Mesendoderm (in vitro differentiated cells): ENCODE data around the gene SRGAP2C.
"Not testable (repeated sequence)": the region's sequence is repeated elsewhere in the genome, so short reads cannot be mapped to it uniquely, and the experiment has no call there.

Experiments used
- DNase-seq: peaks from one replicate; pipeline ENCODE4 v3.0.0; 2013
- H2AK5ac ChIP-seq: 2 replicates; pipeline ENCODE4 v1.6.1; 2013; ENCODE audit warnings: low read length, inconsistent platforms
- H2BK120ac ChIP-seq: 2 replicates; pipeline ENCODE4 v1.6.1; 2013; ENCODE audit warnings: low read depth, mild to moderate bottlenecking, low read length, moderate library complexity, mixed read lengths
- H2BK15ac ChIP-seq: replicated peaks from 2 replicates; pipeline ENCODE4 v1.6.1; 2013; ENCODE audit warnings: low read depth, mild to moderate bottlenecking, moderate library complexity
- H2BK5ac ChIP-seq: 2 replicates; pipeline ENCODE4 v1.6.1; 2013; ENCODE audit warnings: low read length, inconsistent platforms
- H3K18ac ChIP-seq: 2 replicates; pipeline ENCODE4 v1.6.1; 2013; ENCODE audit warnings: mild to moderate bottlenecking, low read length, mixed read lengths
- H3K23ac ChIP-seq: one replicate; pipeline ENCODE4 v1.6.1; 2013; ENCODE audit warnings: low read length
- H3K27ac ChIP-seq: 2 replicates; pipeline ENCODE4 v1.5.1; 2013; ENCODE audit warnings: low read depth, mild to moderate bottlenecking, inconsistent platforms, low read length, moderate library complexity
- H3K27me3 ChIP-seq: 2 replicates; pipeline ENCODE4 v1.6.1; 2013; ENCODE audit warnings: low read length, control low read depth, mild to moderate bottlenecking, inconsistent platforms; ENCODE audit not compliant: insufficient read depth, poor library complexity
- H3K36me3 ChIP-seq: 2 replicates; pipeline ENCODE4 v1.6.1; 2013; ENCODE audit warnings: low read length, inconsistent platforms; ENCODE audit not compliant: control insufficient read depth, insufficient read depth
- H3K4ac ChIP-seq: one replicate; pipeline ENCODE4 v1.6.1; 2013; ENCODE audit warnings: low read depth, mild to moderate bottlenecking, low read length, moderate library complexity
- H3K4me1 ChIP-seq: 2 replicates; pipeline ENCODE4 v1.6.1; 2013; ENCODE audit warnings: low read depth, low read length, inconsistent platforms; ENCODE audit not compliant: control insufficient read depth
- H3K4me2 ChIP-seq: 2 replicates; pipeline ENCODE4 v1.6.1; 2013; ENCODE audit warnings: low read length
- H3K4me3 ChIP-seq: 2 replicates; pipeline ENCODE4 v1.5.1; 2013; ENCODE audit warnings: mild to moderate bottlenecking, low read length
- H3K56ac ChIP-seq: one replicate; pipeline ENCODE4 v1.6.1; 2013; ENCODE audit warnings: low read length
- H3K79me1 ChIP-seq: 2 replicates; pipeline ENCODE4 v1.6.1; 2013; ENCODE audit warnings: low read length, inconsistent platforms
- H3K79me2 ChIP-seq: 2 replicates; pipeline ENCODE4 v1.6.1; 2013; ENCODE audit warnings: mild to moderate bottlenecking, low read length; ENCODE audit not compliant: control insufficient read depth, insufficient read depth
- H3K9ac ChIP-seq: 2 replicates; pipeline ENCODE4 v1.6.1; 2013; ENCODE audit warnings: low read length, inconsistent platforms
- H4K5ac ChIP-seq: one replicate; pipeline ENCODE4 v1.6.1; 2013; ENCODE audit warnings: low read length
- H4K8ac ChIP-seq: one replicate; pipeline ENCODE4 v1.6.1; 2013; ENCODE audit warnings: low read depth, mild to moderate bottlenecking, control low read depth, low read length, moderate library complexity
- WGBS: extraction: QIAGEN DNeasy Blood & Tissue Kit; methylation state at CpG from one replicate; pipeline ENCODE4 v1.1.7; 2013; ENCODE audit warnings: low lambda C conversion rate, missing lambda C conversion rate; ENCODE audit not compliant: insufficient coverage; ENCODE audit errors: extremely low coverage; 5-methylcytosine and 5-hydroxymethylcytosine counted together

Gene SRGAP2C

DNA sequence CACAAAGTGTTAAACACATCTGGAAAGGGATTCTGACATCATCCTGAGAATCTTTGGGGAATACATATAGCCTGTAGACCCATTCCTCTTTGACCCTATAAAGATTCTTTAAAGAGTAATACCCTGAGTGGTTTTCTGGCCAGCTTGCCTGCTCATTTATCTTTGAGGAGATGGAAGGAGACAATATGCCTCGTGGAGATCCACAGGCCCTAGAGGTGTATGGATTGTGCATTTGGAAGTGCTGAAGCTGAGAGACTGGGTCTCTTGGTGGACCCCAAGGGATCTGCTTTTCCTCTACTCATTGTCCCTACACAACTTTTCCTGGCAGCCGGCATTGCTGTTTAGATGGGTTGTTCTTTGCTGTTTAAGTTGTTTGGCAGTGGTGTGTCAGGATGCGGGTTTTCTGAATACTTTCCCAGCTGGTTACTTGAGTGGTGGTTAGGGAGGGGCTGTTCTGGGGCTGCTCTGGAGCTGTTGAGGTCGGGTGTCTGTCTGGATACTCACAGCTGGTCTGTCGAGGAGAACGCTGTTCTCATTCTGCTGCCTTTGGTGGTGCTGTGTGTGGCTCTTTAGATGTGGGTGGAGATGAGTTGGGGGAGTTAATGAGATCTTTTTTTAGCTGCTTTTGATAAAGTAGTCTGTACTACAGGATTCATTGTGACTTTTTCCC, 49.5 kb downstream of the SRGAP2C start:
- not testable (repeated sequence) for H3K36me3 ChIP-seq

DNA sequence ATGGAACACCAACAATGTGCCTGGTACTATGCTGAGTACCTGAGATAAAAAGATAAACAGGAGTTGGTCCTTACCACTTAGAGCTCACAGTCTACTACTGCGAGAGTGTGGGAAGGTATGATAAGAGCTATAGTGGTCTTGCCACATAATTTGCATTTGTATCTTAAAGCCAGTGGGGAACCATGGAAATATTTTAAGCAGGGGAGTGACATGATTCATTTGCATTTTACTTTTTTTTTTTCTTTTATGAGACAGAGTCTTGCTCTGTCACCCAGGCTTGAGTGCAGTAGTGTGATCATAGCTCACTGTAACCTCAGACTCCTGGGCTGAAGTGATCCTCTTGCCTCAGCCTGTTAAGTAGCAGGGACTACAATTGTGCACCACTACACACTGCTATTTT, 53.6 kb downstream of the SRGAP2C start:
- not testable (repeated sequence) for DNase-seq, H2BK5ac ChIP-seq, H3K4me2 ChIP-seq, H3K4me3 ChIP-seq, H3K23ac ChIP-seq, H3K79me1 ChIP-seq, H3K27ac ChIP-seq, H3K18ac ChIP-seq, H3K27me3 ChIP-seq, H3K4ac ChIP-seq, H4K8ac ChIP-seq, H3K79me2 ChIP-seq, H2AK5ac ChIP-seq, H3K4me1 ChIP-seq, H2BK120ac ChIP-seq, H4K5ac ChIP-seq, H3K9ac ChIP-seq, H2BK15ac ChIP-seq, H3K56ac ChIP-seq, H3K36me3 ChIP-seq
- no CpG with 5 or more reads among the region's 1 CpG for WGBS

More for the DNA sequence above, 49.5 kb downstream of the SRGAP2C start:
- H3K4ac ChIP-seq, H3K27me3 ChIP-seq, H3K79me1 ChIP-seq, H3K9ac ChIP-seq, H3K4me3 ChIP-seq, H4K5ac ChIP-seq, DNase-seq, H3K23ac ChIP-seq, H3K27ac ChIP-seq, H2AK5ac ChIP-seq, H3K4me1 ChIP-seq, H3K18ac ChIP-seq, H2BK5ac ChIP-seq, H3K56ac ChIP-seq, H2BK120ac ChIP-seq, H2BK15ac ChIP-seq, H3K79me2 ChIP-seq, H3K4me2 ChIP-seq, H4K8ac ChIP-seq: not testable (repeated sequence)
- no CpG with 5 or more reads among the region's 6 CpGs for WGBS

DNA sequence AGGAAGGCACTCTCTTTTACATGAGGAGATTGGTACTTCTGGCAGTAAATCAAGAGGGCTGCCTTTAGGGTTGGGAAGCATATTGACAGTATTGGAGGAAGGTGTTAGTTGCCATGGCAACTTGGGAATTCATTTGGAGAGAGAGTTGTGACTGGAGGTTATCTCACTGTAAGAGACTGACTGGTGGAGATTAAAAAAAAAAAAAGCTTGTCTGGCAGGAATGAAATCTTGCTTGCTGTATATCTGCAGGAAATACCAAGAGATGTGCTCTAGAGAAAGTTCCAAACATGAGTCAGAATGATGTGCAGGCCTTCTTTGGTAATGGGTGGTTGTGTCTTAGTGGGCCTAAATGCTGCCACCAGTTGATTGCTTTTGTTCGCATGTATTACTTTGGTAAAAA, 59.1 kb downstream of the SRGAP2C start:
- not testable (repeated sequence) for H3K27me3 ChIP-seq, DNase-seq, H3K4me2 ChIP-seq, H3K36me3 ChIP-seq, H3K18ac ChIP-seq, H3K4me1 ChIP-seq, H2BK5ac ChIP-seq, H3K27ac ChIP-seq, H2BK15ac ChIP-seq, H3K23ac ChIP-seq, H3K4ac ChIP-seq, H3K9ac ChIP-seq, H4K5ac ChIP-seq, H3K56ac ChIP-seq, H4K8ac ChIP-seq, H2AK5ac ChIP-seq, H3K79me1 ChIP-seq, H2BK120ac ChIP-seq, H3K79me2 ChIP-seq, H3K4me3 ChIP-seq
- no CpG with 5 or more reads among the region's 1 CpG for WGBS

DNA sequence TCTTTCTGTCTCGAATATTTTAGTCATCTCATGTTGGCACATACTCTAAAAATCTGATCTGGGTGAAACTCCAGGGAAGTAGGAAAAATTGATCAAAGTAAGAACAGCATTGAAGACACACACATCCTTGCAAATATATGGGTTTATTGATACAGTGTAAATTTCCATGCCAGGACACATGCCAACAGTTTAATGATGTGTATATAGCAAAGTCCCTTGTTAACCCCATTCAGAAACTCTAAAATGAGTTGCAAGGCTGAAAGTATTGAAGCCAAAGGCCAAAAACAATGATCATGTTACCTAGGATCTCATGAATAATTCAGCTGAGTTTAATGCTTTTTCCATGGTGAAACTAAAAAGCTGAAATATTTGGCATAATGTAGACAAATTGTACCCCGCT, 61.6 kb downstream of the SRGAP2C start:
- not testable (repeated sequence) for H3K79me1 ChIP-seq, H2AK5ac ChIP-seq, H3K4me2 ChIP-seq, H3K4ac ChIP-seq, H3K27ac ChIP-seq, H2BK120ac ChIP-seq, H3K9ac ChIP-seq, H2BK15ac ChIP-seq, H2BK5ac ChIP-seq, H3K4me3 ChIP-seq, H3K27me3 ChIP-seq, H3K18ac ChIP-seq, H3K23ac ChIP-seq, H3K56ac ChIP-seq, H3K36me3 ChIP-seq, DNase-seq, H3K4me1 ChIP-seq, H3K79me2 ChIP-seq, H4K8ac ChIP-seq, H4K5ac ChIP-seq
- WGBS: no CpG with 5 or more reads among the region's 2 CpGs

DNA sequence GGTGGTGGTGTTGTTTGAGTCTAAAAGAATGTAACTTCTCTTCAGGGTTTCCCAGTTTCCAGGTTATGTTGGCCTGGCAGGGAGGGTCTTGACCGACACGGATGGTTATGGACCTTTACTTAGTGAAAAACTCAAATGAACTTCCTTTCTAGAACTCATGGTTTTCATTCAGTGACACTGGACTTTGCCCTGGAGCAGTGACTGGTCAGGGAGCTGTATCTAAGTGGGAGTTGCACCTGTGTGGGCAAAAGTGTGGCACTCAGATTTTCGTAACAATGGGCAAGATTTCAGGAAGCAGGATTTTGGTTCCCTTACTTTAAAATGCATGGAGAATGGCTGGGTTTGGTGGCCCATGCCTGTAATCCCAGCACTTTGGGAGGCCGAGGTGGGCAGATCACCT, 67.9 kb downstream of the SRGAP2C start:
- H2AK5ac ChIP-seq, H3K4me1 ChIP-seq, H3K27me3 ChIP-seq, H3K79me2 ChIP-seq, DNase-seq, H3K79me1 ChIP-seq, H3K18ac ChIP-seq, H4K8ac ChIP-seq, H3K9ac ChIP-seq, H2BK120ac ChIP-seq, H3K23ac ChIP-seq, H3K27ac ChIP-seq, H2BK15ac ChIP-seq, H4K5ac ChIP-seq, H3K4me2 ChIP-seq, H3K56ac ChIP-seq, H3K4me3 ChIP-seq, H2BK5ac ChIP-seq, H3K36me3 ChIP-seq, H3K4ac ChIP-seq: not testable (repeated sequence)
- no CpG with 5 or more reads among the region's 4 CpGs for WGBS

DNA sequence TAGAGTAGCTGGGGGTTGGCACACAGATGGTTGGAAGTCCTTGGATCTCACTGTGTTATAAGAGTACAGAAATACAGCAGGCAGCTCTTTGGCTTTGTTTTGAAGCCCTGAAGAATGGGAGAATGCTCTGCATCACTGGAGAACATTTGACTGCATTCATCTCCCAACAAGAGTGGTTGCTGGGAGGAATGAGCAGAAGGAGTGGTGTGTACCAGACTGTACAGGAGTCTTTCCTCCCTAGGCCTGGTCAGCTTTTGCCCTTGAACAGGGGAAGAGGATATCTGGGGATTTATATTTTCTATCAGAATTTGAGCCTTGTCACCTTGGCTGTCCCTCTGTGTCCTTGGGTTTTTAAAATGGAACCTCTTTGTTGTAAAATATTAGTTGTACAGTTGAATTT, 69.8 kb downstream of the SRGAP2C start:
- not testable (repeated sequence) for H2BK120ac ChIP-seq

More for the DNA sequence above, 69.8 kb downstream of the SRGAP2C start:
- H2AK5ac ChIP-seq, H3K18ac ChIP-seq, H3K4me1 ChIP-seq, H3K79me2 ChIP-seq, H3K4me3 ChIP-seq, H3K4ac ChIP-seq, H2BK15ac ChIP-seq, H2BK5ac ChIP-seq, DNase-seq, H3K79me1 ChIP-seq, H3K23ac ChIP-seq, H3K36me3 ChIP-seq, H3K4me2 ChIP-seq, H3K27me3 ChIP-seq, H4K5ac ChIP-seq, H4K8ac ChIP-seq, H3K27ac ChIP-seq, H3K9ac ChIP-seq, H3K56ac ChIP-seq: not testable (repeated sequence)
